ENCODE data around the gene FAM3B.
"Not testable (repeated sequence)": the region's sequence is repeated elsewhere in the genome, so short reads cannot be mapped to it uniquely, and the experiment has no call there.

The FAM3B gene

GRCh38 chr21:41349619-41350390 is 33.2 kb downstream of the FAM3B start:
- DNase-seq, result no peak

- no peak for DNase-seq
Measured at GRCh38 chr21:41350436-41351155, 34.0 kb downstream of the FAM3B start.

- no peak for DNase-seq
Measured at GRCh38 chr21:41357546-41357945, 40.9 kb downstream of the FAM3B start.

DNA sequence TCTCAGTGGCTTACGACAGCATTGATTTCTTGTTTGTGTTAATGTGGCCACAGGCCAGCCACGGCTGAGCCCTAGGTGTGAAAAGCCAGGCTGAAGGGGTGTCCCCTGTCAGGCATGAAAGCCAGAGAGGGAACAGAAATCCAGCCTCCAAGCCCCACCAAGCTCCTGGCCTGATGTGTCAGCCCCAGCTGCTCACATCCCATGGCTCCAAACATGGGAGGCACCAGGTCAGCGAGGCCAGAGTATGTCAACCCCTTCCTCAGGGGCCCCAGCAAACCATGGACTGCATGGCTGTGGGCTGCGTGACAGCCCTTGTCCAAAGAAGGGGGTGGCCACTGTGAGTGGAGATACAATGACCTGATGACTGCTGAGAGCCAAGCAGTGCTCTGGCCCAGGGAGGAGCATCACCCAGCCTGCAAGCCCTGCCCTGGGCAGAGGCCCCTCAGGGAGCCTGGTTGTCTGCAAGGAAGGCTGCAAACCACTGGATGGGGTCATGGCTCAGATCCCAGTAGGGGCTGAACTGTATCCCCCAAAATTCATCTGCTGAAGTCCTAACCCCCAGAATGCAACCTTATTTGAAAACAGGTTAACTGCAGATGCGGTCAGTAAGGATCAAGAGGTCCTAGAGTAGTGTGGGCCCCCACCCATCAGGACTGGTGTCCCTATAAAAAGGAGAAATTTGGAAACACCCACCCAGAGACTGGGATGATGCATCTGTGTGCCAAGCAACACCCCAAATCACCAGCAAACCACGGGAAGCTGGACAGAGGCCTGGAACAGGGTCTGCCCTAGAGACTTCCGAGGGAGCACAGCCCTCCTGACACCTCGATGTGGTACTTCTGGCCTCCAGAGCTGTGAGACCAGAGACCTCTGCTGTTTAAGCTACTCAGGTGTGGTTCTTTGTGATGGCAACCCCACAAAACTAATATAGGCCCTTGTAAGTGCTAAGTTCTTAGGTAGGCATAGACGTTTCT is 41.9 kb downstream of the FAM3B start:
- DNase-seq, result no peak

DNA sequence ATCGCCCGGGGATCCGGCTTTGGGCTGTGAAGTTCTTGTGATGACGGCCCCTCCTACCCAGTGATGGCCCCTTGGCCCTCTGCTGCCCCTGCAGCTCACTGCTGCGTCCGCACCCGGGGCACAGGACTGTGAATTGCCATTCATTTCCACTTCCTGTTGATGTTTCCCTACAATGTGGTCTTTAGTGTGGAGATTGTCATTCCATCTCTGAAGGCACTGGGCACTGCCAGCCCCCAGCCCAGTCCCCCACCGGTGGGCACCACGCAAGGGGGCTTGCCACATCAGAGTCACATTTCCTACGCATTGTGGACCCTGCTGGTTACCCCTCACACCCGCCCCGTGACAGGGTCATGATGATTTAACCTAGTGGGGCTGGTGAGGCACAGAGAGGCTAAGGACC is 42.7 kb downstream of the FAM3B start:
- DNase-seq, result no peak

- not testable (repeated sequence) for DNase-seq
Measured at GRCh38 chr21:41359754-41360071, 43.1 kb downstream of the FAM3B start.

DNA sequence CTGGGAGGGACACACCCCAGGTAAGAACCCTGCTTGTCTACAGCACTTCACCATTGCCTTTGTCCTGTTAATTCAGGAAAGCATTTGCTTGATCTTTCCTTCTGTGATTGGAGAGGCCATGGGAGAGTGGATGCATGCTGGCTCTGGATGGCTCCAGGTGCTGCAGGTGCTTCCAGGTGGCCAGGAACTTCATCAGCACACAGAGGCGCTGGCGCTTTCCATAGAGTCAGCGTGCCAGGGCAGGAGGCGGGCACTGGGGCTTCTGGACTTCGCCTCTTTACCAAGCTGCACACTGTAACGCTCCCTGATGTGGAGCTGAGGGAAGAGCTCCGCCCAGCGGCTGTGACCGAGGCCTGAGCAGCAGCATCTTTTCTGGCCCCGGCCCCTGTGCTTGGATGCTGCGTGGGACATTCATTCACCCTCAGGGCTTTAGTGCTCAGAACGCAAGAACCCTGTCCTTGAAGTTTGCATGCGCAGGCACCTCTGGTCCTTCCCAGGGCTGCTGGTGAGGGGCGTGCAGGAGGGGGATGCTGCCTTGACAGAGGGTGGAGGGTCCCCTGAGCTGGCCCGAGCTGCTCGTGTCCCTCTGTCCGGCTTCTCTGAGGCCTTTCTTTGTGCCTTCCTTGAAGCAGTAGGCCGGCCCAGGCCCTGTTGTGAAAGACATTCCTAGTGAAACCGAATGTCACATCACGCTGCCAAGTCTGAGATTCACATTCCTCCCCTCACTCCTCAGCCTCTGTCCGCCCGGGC is 43.6 kb downstream of the FAM3B start:
- no peak for DNase-seq

DNA sequence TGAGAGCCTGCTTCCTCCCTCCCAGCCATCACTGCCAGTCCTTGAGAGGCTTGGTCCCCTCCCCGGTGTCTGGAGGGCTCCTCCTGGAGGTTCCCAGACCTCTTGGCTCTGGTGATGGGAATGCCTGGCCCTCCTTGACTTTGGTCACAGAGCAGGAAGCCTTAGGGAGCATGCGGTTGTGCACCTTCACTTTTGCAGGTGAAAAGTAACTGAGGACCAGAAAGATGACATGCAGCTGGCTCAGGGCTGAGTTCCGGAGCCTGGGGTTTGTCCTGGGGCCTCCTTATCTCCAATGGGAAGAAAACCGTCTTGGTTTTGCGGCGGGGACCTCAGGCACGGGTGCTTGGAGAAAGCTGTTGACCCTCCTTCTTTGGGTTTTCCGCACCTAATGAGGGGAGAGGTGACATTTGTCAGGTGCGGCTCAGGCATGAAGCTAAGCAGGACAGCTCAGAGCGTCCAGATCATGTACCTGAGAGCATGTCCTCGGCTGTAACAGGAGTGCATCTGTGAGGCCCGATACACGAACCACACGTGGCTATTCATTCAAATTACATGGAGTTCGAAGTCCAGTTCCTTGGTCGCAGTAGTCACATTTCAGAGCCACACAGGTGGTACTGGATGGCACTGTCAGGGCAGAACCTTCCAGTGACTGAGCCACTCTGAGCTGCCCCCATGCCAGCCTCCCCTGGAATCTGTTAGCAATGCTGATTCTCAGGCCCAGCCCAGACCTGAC is 44.6 kb downstream of the FAM3B start:
- DNase-seq, result no peak

- DNase-seq, result no peak
Measured at GRCh38 chr21:41361786-41362604, 45.4 kb downstream of the FAM3B start, which contains the start of gene MX2. Gene MX2 (plus strand): TSS chr21:41362027. CDS start chr21:41376907, 14,880 bp downstream.

- DNase-seq, result no peak
Measured at GRCh38 chr21:41362605-41363369, 46.2 kb downstream of the FAM3B start.

DNA sequence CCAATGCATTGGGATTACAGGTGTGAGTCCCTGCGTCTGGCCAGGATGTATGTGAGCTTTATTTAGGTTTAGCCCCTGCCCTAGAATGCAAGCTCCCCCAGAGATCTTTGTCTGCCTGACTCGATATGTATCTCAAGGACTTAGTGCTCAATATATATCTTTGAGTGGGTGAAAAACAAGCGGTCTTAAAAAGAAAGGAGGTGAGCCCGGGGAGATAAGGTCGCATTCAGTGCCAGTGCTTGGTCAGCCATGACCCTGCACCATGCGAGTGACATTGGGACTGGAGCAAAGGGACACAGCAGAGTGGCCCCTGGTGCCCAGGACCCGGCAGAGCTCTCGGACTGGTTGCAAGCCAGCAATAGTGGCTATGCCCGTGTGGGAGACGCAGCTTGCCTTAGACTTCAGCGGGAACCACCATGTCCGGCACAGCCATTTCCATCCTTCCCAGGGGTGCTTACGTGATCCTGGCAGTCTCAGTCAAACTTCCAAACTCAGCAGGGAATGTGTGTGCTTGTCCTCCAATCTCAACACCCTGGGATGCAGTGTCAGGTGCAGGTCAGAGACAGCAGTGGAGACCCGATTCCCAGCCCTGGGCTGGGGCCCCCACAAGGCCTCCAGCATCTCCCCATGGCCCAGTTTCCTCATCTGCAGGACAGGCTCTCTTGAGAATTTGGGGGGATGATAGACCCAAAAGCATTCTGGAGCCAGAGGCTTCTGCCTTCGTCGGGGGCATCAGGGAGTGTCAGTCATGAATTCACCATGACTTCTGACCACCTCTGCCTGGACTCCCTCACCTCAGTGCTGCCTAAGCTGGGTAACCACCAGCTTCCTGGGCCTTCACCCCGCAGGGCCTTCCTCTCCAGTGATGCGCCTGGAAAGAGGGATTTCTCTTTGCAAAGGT is 47.0 kb downstream of the FAM3B start:
- DNase-seq, result no peak

DNA sequence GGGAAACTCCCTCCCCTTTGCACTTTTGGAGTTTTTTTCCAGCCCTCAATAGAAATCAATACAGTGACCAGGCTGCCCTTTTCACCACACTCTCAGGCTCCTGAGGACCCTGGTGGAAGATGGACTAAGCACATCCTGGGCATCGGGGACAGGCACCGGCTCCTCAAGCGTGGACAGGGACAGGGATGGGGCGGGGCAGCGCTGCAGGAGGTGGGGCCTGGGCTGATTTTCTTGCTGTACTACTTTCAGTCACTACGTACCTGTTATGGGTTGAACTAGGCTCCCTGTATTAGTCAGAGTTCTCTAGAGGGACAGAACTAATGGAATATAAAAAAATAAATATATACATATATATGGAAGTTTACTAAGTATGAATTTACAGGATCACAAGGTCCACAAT is 47.7 kb downstream of the FAM3B start:
- DNase-seq, result no peak

DNA sequence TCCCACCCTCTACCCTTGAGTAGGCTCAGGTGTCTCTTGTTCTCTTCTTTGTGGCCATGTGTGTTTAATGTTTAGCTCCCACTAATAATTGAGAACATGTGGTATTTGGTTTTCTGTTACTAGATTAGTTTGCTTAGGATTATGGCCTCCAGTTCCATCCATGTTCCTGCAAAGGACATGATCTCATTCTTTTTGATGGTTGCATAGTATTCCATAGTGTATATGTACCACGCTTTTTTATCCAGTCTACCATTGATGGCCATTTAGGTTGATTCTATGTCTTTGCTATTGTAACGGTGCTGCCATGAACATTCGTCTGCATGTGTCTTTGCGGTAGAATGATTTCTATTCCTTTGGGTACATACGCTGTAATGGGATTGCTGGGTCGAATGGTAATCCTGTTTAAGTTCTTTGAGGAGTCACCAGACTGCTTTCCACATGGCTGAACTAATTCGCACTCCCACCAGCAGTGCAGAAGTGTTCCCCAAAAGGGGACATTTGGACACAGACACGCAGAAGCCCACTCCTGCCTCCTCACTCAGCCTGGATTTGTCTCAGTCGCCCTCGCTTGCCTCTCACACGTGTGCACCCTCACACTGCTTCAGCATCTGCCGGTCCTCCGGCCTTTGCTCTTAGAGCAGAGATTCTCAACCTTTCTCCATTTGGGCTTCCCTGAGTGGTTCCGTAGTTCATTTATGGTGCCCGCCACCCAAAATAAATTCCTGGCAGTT is 48.9 kb downstream of the FAM3B start:
- no peak for DNase-seq

DNA sequence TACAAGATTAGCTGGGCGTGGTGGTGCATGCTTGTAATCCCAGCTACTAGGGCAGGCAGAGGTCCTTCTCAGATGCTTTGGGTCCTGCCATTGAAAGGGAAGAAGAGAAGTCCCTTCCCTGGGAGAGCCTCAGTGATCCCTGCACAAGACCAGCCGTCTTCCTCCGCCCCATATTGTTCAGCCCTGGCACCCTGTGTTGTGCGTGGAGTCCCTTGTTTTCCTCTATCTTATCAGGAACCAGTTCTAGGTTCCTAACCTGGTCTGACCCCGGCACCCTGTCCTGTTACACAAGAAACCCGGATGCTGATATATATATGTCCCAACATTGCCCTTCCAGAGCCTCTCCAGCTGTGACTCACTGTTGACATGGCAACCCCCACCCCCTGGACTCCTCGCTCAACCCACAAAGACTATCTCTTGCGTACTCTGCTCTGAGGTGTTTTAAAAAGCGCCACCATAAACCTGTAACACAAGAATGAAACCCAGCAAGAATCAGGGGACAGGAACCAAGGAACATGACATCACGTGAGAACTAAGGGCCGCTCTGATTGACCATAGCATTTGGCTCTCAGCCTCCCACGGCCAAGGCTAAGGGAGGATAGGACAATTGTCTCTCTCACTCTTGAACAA is 50.0 kb downstream of the FAM3B start:
- no peak for DNase-seq

DNA sequence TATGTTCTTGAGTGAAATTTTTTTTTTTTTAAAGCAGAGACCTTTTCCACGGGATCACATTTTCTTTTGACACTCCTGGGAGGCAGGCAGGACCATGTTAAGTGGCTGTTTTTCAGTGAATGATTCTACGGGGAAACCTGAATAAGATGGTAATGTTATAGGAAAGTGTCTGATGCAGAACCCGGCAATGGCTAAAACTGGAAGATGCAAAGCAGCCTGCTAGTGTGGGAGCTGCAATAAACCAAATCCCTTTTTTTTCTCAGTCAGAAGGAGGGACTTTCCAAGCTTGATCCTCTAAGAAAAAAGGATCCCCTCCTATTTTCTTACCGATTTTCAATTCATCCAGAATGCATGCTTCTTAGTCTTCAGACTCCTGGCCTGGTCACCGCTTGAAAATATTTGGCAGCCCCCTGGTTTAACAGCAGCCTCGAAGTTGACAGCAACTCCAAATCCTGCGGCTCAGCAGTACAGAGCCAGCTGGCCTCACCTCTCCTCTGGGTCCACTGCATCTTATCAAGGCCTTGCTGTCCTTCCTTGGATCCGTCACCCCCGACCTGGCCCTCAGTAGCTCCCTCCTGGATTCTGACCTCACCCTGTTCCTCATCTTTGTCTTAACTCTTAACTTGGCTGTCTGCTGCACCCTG is 50.8 kb downstream of the FAM3B start:
- no peak for DNase-seq

DNA sequence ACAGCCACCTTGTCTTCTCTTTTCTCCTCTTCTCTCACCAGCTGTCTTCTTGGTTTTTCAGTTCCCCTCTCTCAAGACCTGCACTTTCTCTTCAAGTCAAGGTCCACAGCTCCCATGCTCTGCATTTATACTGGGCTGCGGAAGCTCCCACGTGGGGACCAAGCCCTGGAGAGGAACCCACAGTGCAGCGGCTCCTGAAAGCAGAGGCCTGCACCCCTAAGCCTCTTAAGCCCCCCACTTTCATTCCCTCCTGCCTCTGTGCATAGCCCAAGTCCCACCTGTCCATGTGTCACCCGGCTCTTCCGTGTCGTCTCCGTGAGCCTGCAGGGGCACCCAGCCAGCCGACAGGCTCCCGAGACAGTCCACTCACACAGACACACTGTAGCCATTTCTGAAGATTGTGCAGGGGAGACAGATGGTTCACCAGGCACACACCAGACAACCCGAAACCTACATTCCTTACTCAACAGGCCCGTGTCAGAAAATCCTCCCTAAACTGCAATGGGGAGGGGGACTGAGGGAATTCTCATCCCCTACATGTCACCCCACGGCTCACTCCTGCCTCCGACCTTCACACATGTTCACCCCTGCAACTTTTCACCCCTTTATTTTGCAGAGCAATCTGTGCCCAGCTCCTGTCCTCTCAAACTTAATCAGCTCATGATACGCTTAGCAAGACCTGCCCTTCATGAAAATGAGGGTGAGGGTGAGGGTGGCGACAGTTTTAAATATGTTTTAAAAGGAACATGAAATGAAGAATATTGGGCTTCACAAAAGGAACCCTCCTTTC is 51.5 kb downstream of the FAM3B start:
- DNase-seq, result no peak

All from right kidney (tissue), 1 donor.